HepG2 (cell line): Measurements from ENCODE around the gene TSNAX. TPM values are rescaled to one million over a fixed set of nuclear protein-coding genes. Genes with fewer than 3 reads are reported as not detected.

Experiments used
- ATAC-seq: fragments of 200-7000 bp; cut with Tn5 transposase; 3 replicates; pipeline ENCODE4 v1.9.1; 2020; ENCODE audit warnings: mild to moderate bottlenecking, moderate library complexity
- BruUV-seq: library from RNA; stranded (reverse); fragments of 400-500 nt; replicated peaks from 2 replicates; lab custom pipeline; 2021; lab: Mats Ljungman, UMichigan
- CTCF ChIA-PET: fragments of 300-600 bp; formaldehyde crosslinking; extraction: SDS; loops from one replicate; lab custom pipeline; 2021; ENCODE audit warnings: low total read pairs, inconsistent platforms, low intra/inter-chr PET ratio; lab: Yijun Ruan, JAX
- POLR2A ChIA-PET: fragments of 350-600 bp; sonication (Branson Sonifier 250); formaldehyde crosslinking; loops from one replicate; lab custom pipeline; 2020; ENCODE audit warnings: antibody characterized with exemption, inconsistent platforms; lab: Yijun Ruan, JAX
- DNase-seq: peaks from one replicate; pipeline ENCODE4 v3.0.0-alpha.2; 2015; ENCODE audit warnings: low spot score
- FAIRE-seq: peaks from 3 replicates; lab custom pipeline; 2011; peaks lifted over from hg19 to GRCh38; lab: Jason Lieb, UNC
- H2AFZ ChIP-seq: one replicate; pipeline ENCODE4 v1.6.1; 2011; ENCODE audit warnings: low read length, inconsistent platforms
- H3K27ac ChIP-seq: fragments of 300-600 bp; 3 replicates; pipeline ENCODE4 v1.8.0; 2011; ENCODE audit warnings: mixed run types, mild to moderate bottlenecking, mixed read lengths, low read length, inconsistent platforms; ENCODE audit not compliant: insufficient read depth; ENCODE audit errors: extremely low read length
- H3K27me3 ChIP-seq, 2 experiments: fragments of 200-600 bp in 1 of 2; 2 replicates in 1 of 2; 3 replicates in 1 of 2; pipeline versions ENCODE4 v1.6.0 to v1.8.0; 2011; ENCODE audit warnings: low read length in 2 of 2, mild to moderate bottlenecking in 2 of 2, moderate library complexity in 2 of 2, inconsistent platforms in 1 of 2; ENCODE audit not compliant: insufficient read depth in 2 of 2, control insufficient read depth in 1 of 2
- H3K36me3 ChIP-seq, 2 experiments: fragments of 200-600 bp in 1 of 2; replicated peaks in 1 of 2; 2 replicates in 1 of 2; 3 replicates in 1 of 2; pipeline versions ENCODE4 v1.5.1 to v1.8.0; 2011; ENCODE audit warnings: low read length in 2 of 2, inconsistent platforms in 1 of 2; ENCODE audit not compliant: insufficient read depth in 2 of 2, control insufficient read depth in 1 of 2
- H3K4me1 ChIP-seq: 2 replicates; pipeline ENCODE4 v1.5.1; 2012; ENCODE audit warnings: low read length, inconsistent platforms; ENCODE audit not compliant: insufficient read depth
- H3K4me2 ChIP-seq: 2 replicates; pipeline ENCODE4 v1.6.0; 2011; ENCODE audit warnings: low read depth, low read length, inconsistent platforms
- H3K4me3 ChIP-seq, 3 experiments: fragments of 200-600 bp in 1 of 3; sonication (generic), shearing (Covaris generic) in 1 of 3; replicated peaks in 1 of 3; 2 replicates each; pipeline ENCODE4 v1.5.1; 2011 to 2016; ENCODE audit warnings: low read length in 3 of 3, inconsistent platforms in 2 of 3, low read depth in 2 of 3, mild to moderate bottlenecking in 2 of 3, control low read depth in 1 of 3, mixed read lengths in 1 of 3; ENCODE audit not compliant: insufficient read depth in 1 of 3
- H3K79me2 ChIP-seq: one replicate; pipeline ENCODE4 v1.6.1; 2011; ENCODE audit warnings: low read length, inconsistent platforms; ENCODE audit not compliant: insufficient read depth
- H3K9ac ChIP-seq: 2 replicates; pipeline ENCODE4 v1.6.0; 2011; ENCODE audit warnings: mild to moderate bottlenecking, low read depth, low read length, inconsistent platforms; ENCODE audit not compliant: insufficient read depth
- H3K9me3 ChIP-seq: 2 replicates; pipeline ENCODE4 v1.5.1; 2012; ENCODE audit warnings: mild to moderate bottlenecking, low read length
- H4K20me1 ChIP-seq: 2 replicates; pipeline ENCODE4 v1.6.0; 2011; ENCODE audit warnings: inconsistent platforms, mild to moderate bottlenecking, low read length, moderate library complexity; ENCODE audit not compliant: insufficient read depth
- ARNT ChIP-seq: fragments of 450-650 bp; IDR thresholded peaks from 2 replicates; pipeline ENCODE4 v1.6.1; 2017
- E2F2 ChIP-seq: sonication (generic); formaldehyde crosslinking; IDR thresholded peaks from 2 replicates; pipeline ENCODE4 v1.4.0; 2020; ENCODE audit warnings: missing genetic modification reagents, borderline replicate concordance
- HINFP ChIP-seq: sonication (generic); formaldehyde crosslinking; IDR thresholded peaks from 2 replicates; pipeline ENCODE4 v1.4.0; 2020; ENCODE audit warnings: low read depth, mild to moderate bottlenecking, missing genetic modification reagents
- HOXA9 ChIP-seq: sonication (generic); formaldehyde crosslinking; IDR thresholded peaks from 2 replicates; pipeline ENCODE4 v1.8.1; 2022; ENCODE audit warnings: missing genetic modification reagents, mild to moderate bottlenecking, moderate library complexity, borderline replicate concordance
- KDM2A ChIP-seq: sonication (generic); formaldehyde crosslinking; IDR thresholded peaks from 2 replicates; pipeline ENCODE4 v1.4.0; 2020; ENCODE audit warnings: low read depth, missing genetic modification reagents, borderline replicate concordance
- MTA1 ChIP-seq: sonication (generic); formaldehyde crosslinking; IDR thresholded peaks from 2 replicates; pipeline ENCODE4 v1.4.0; 2020; ENCODE audit warnings: missing genetic modification reagents, mild to moderate bottlenecking, borderline replicate concordance
- PAF1 ChIP-seq: IDR thresholded peaks from 2 replicates; pipeline ENCODE4 v1.6.1; 2016; ENCODE audit warnings: missing genetic modification reagents, missing compliant biosample characterization
- PPARG ChIP-seq: conservative IDR thresholded peaks from 2 replicates; pipeline ENCODE4 v1.6.1; 2016; ENCODE audit warnings: missing biosample characterization, missing genetic modification reagents
- SMAD9 ChIP-seq: sonication (generic); formaldehyde crosslinking; IDR thresholded peaks from 2 replicates; pipeline ENCODE4 v1.5.1; 2020; ENCODE audit warnings: mild to moderate bottlenecking, missing genetic modification reagents
- TAF15 ChIP-seq: fragments of 200-400 bp; formaldehyde crosslinking; IDR thresholded peaks from one replicate; pipeline ENCODE4 v1.6.1; 2018; ENCODE audit warnings: mild to moderate bottlenecking, low read depth, low read length; ENCODE audit not compliant: poor library complexity, severe bottlenecking
- XBP1 ChIP-seq: sonication (generic); formaldehyde crosslinking; IDR thresholded peaks from 2 replicates; pipeline ENCODE4 v1.5.0; 2020; ENCODE audit warnings: missing genetic modification reagents
- ZNF792 ChIP-seq: IDR thresholded peaks from 2 replicates; pipeline ENCODE4 v1.6.1; 2016
- ZSCAN21 ChIP-seq: sonication (generic); formaldehyde crosslinking; IDR thresholded peaks from 2 replicates; pipeline ENCODE4 v1.8.0; 2022; ENCODE audit warnings: mild to moderate bottlenecking, missing genetic modification reagents, moderate library complexity, borderline replicate concordance
- WGBS: methylation state at CpG from one replicate; pipeline ENCODE4 v1.1.6; 2017; ENCODE audit warnings: low lambda C conversion rate; 5-methylcytosine and 5-hydroxymethylcytosine counted together
- in situ Hi-C: cut with HindIII; loops from 2 replicates; pipeline ENCODE4 v1.10.0; 2017; ENCODE audit warnings: low pct_unique_long_range_greater_than_20kb; ENCODE audit not compliant: extremely low pct_ligation_motif_present
- intact Hi-C: fragments of 100-400 bp; cut with micrococcal nuclease; formaldehyde crosslinking; loops from one replicate; pipeline ENCODE4 v1.10.0; 2022; ENCODE audit not compliant: unreplicated experiment
- polyA plus RNA-seq, 8 experiments: library from polyadenylated mRNA; depleted of rRNA in 3 of 8; stranded (reverse) in 7 of 8; unstranded in 1 of 8; fragments of >200 nt; fragmentation: Illumina TruSeq in 4 of 8; extraction: Trizol in 4 of 8; gene quantifications; 2 replicates each; pipeline versions ENCODE4 v1.2.1 to v1.2.3, GENCODE V29; 2011 to 2016; ENCODE audit warnings: low read depth in 4 of 8, missing spikeins in 1 of 8, mixed read lengths in 1 of 8; ENCODE audit not compliant: insufficient read depth in 1 of 8
- total RNA-seq, 5 experiments: library from RNA; depleted of rRNA; stranded (reverse); fragments of >200 nt; fragmentation: Illumina TruSeq; extraction: Trizol; gene quantifications; 2 replicates each; pipeline ENCODE4 v1.2.3, GENCODE V29; 2016; ENCODE audit warnings: low read depth in 1 of 5
- TF ChIP-seq, protein P1 (sequence below): sonication (generic); formaldehyde crosslinking; IDR thresholded peaks from 2 replicates; pipeline ENCODE4 v1.9.0; 2022; ENCODE audit warnings: low read depth, missing genetic modification reagents

The TSNAX gene
- total and polyA plus RNA-seq, 2 of the 13 experiments (the other 11 are each of a cell fraction or from before 2014, with no cell fraction given): 13.2 to 46.2 TPM

- no peak overlapping the region for H3K27ac ChIP-seq
- no peak overlapping the region for H3K9ac ChIP-seq
- CTCF ChIA-PET: no interaction called here
- in situ Hi-C loops (no loop called here), intact Hi-C loops (no loop called here)
- no peak overlapping the region for H3K4me3 ChIP-seq
- ATAC-seq (no peak), FAIRE-seq (no peak), DNase-seq (no peak)
- no peaks in the 10 kb centered on the region for H4K20me1 ChIP-seq
- TF ChIP-seq ZSCAN21 (CRISPR knock-in tag): no peak
- no peak for TF ChIP-seq PPARG (CRISPR knock-in tag)
- TF ChIP-seq, protein P1, sequence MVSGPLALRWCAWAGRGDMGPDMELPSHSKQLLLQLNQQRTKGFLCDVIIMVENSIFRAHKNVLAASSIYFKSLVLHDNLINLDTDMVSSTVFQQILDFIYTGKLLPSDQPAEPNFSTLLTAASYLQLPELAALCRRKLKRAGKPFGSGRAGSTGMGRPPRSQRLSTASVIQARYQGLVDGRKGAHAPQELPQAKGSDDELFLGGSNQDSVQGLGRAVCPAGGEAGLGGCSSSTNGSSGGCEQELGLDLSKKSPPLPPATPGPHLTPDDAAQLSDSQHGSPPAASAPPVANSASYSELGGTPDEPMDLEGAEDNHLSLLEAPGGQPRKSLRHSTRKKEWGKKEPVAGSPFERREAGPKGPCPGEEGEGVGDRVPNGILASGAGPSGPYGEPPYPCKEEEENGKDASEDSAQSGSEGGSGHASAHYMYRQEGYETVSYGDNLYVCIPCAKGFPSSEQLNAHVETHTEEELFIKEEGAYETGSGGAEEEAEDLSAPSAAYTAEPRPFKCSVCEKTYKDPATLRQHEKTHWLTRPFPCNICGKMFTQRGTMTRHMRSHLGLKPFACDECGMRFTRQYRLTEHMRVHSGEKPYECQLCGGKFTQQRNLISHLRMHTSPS (CRISPR knock-in tag): no peak
- TF ChIP-seq KDM2A (CRISPR knock-in tag): no peak
- no peak for TF ChIP-seq ARNT
- no peak for TF ChIP-seq XBP1 (CRISPR knock-in tag)
- no peak for TF ChIP-seq HOXA9
- no peak for TF ChIP-seq E2F2 (CRISPR knock-in tag)
- no peak for TF ChIP-seq MTA1 (CRISPR knock-in tag)
- no peak for TF ChIP-seq SMAD9 (CRISPR knock-in tag)
- TF ChIP-seq PAF1 (CRISPR knock-in tag): no peak
- TF ChIP-seq ZNF792 (CRISPR knock-in tag): no peak
- TF ChIP-seq HINFP (CRISPR knock-in tag): no peak
- no peak for TF ChIP-seq TAF15
- H3K4me1 ChIP-seq: peaks cover 18% of the 10 kb centered on the region
- H2AFZ ChIP-seq: no peak overlapping the region
- no peaks in the 10 kb centered on the region for H3K9me3 ChIP-seq
- H3K36me3 ChIP-seq: no peaks in the 10 kb centered on the region
- POLR2A ChIA-PET: no interaction called here
- no TSS peak for BruUV-seq
- no peaks in the 10 kb centered on the region for H3K79me2 ChIP-seq
- H3K27me3 ChIP-seq: no peaks in the 10 kb centered on the region
- WGBS: 97% methylated on average over 1 of the region's 1 CpG
- no peak overlapping the region for H3K4me2 ChIP-seq
Observed at GRCh38 chr1:231580874-231581273, 52.4 kb downstream of the TSNAX start.
